ENCODE data around the gene C1QTNF1. TPM values are rescaled to one million over a fixed set of nuclear protein-coding genes. Genes with fewer than 3 reads are reported as not detected.

C1QTNF1 gene
- total RNA-seq, 1 experiment from 2014 or later, result 4.0 TPM

DNA sequence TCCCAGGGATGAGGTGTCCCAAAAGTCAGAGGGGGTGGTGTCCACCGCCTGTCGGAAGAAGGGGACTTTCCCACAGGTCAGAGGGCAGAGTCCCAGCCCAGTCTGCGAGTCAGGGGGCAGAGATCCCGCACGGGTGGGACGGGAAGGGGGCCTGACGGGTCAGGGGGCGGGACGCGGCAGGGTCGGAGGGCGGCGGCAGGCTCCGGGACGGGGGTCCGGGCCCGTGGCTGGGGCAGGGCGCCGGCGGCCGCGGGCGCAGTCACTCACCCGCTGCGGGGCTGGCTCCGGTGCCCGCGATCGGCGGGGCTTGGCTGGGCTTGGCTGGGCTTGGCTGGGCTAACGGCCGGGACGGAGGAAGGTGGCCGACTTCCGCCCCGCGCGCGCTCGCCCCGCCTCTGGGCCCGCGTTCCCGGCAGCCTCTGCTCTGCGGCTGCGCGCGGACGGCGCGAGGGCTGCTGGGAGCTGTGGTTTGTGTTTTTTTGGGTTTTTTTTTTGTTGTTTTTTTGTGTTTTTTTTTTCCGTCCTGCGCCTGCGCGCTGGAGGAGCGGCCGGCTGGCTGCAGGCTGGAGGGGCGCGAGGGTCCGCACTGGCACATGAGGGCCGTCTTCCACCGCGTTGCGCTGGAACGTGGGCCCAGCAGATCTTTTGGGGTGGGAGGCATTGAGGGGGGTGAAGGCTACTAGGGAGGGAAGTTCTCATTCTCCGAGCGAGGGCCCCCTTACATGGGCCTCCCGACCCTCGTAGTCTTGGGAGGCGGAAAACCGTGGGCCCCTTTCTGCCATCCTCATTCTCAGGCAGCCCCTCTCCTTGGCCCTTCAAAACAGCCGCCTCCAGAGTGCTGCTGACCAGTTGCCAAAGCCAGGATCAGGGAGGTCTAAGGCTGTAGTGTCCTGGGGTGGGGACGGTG, 14.3 kb upstream of the C1QTNF1 start, which contains the start of gene CANT1:
CANT1 (minus strand) TSS at position 368 of the 907 bp plus-strand sequence. CDS start 12,142 bp downstream, outside the sequence.
- BruUV-seq (replicated peaks), result no TSS peak
- H4K20me1 ChIP-seq (ENCODE audit: insufficient read depth), result no peaks in the 10 kb centered on the region
- peak within 1 kb of the TSS; percentile 82 to 99 for H3K4me3 ChIP-seq (replicated peaks in 1 of 2; ENCODE audit: low read depth in 1 of 2, low read length in 2 of 2)
- TF ChIP-seq, protein P1, sequence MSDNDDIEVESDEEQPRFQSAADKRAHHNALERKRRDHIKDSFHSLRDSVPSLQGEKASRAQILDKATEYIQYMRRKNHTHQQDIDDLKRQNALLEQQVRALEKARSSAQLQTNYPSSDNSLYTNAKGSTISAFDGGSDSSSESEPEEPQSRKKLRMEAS (IDR thresholded peaks at IDR 0.05), result no peak
- TF ChIP-seq JUND (IDR thresholded peaks at IDR 0.05) (no peak), ZFX (IDR thresholded peaks at IDR 0.05) (peak; percentile 69; the same call in 1 of the 2 replicates), ZNF274 (IDR thresholded peaks at IDR 0.05; ENCODE audit: low read depth, low read length) (no peak), POLR2AphosphoS5 (IDR thresholded peaks at IDR 0.05; ENCODE audit: low read depth, low read length) (peak; percentile 96), YY1 (IDR thresholded peaks at IDR 0.05; ENCODE audit: extremely low read depth, insufficient replicate concordance, low read depth, low read length) (peak; percentile 76)
- peak; percentile 56 for DNase-seq (ENCODE audit: low read depth, low spot score)
- ChIA-PET POLR2A (interaction anchor here (1.0 kb wide), 2 partner anchors 9 to 17 kb away, joined by 6 to 7 read pairs; no protein-coding TSS in a partner anchor), CTCF (interaction anchor here (0.6 to 1.0 kb wide), 5 partner anchors 9 to 19 kb away, joined by 3 to 5 read pairs (median 4); no protein-coding TSS in a partner anchor), RAD21 (ENCODE audit: low non-redundant PET in 1 of 2, low total read pairs in 2 of 2, uncharacterized antibody in 2 of 2, unreplicated experiment in 2 of 2) (no interaction called here)
- H3K9me2 ChIP-seq (ENCODE audit: insufficient read depth), result no peaks in the 10 kb centered on the region
- peak; percentile 97 for ATAC-seq
- intact Hi-C loops (cut with micrococcal nuclease), result no loop called here
- no peaks in the 10 kb centered on the region for H3K27me3 ChIP-seq (ENCODE audit: insufficient read depth, low read length)
- H3K9ac ChIP-seq (ENCODE audit: low read length), result peak within 1 kb of the TSS; percentile 83
- peaks cover 19 to 59% of the 10 kb centered on the region in 2 experiments for H3K4me1 ChIP-seq (ENCODE audit: control insufficient read depth in 1 of 2, insufficient read depth in 2 of 2, low read length in 2 of 2)
- H3K9me3 ChIP-seq (ENCODE audit: control insufficient read depth in 1 of 2, insufficient read depth in 1 of 2, low read depth in 1 of 2, low read length in 2 of 2), result peaks cover 0 to 17% of the 10 kb centered on the region in 2 experiments; a peak in 1 of 4 replicates
- peak within 1 kb of the TSS; percentile 29 for H2AFZ ChIP-seq (ENCODE audit: low read depth, low read length, poor library complexity, severe bottlenecking)
- H3K79me2 ChIP-seq (ENCODE audit: insufficient read depth, low read length), result peaks cover 49% of the 10 kb centered on the region
- H3K4me2 ChIP-seq (ENCODE audit: low read length), result peak within 1 kb of the TSS; percentile 92
- peak within 1 kb of the TSS; percentile 77 for H3K27ac ChIP-seq (ENCODE audit: low read depth, low read length)
- H3K36me3 ChIP-seq (ENCODE audit: control insufficient read depth in 1 of 2, insufficient read depth in 2 of 2, low read length in 2 of 2), result peaks cover 0 to 7% of the 10 kb centered on the region in 2 experiments; a peak in 1 of 4 replicates

- Histone ChIP-seq H3K9me2 (ENCODE audit: insufficient read depth) (no peaks in the 10 kb centered on the region), H3K4me1 (ENCODE audit: control insufficient read depth in 1 of 2, insufficient read depth in 2 of 2, low read length in 2 of 2) (peaks cover 17 to 56% of the 10 kb centered on the region in 2 experiments), H3K79me2 (ENCODE audit: insufficient read depth, low read length) (peaks cover 45% of the 10 kb centered on the region), H3K36me3 (ENCODE audit: control insufficient read depth in 1 of 2, insufficient read depth in 2 of 2, low read length in 2 of 2) (peaks cover 0 to 7% of the 10 kb centered on the region in 2 experiments; a peak in 1 of 4 replicates), H3K4me2 (ENCODE audit: low read length) (peak overlapping the region; percentile 92), H3K27ac (ENCODE audit: low read depth, low read length) (peak overlapping the region; percentile 77; the same call in 1 of the 2 replicates), H4K20me1 (ENCODE audit: insufficient read depth) (no peaks in the 10 kb centered on the region), H3K9ac (ENCODE audit: low read length) (peak overlapping the region; percentile 83), H3K9me3 (ENCODE audit: control insufficient read depth in 1 of 2, insufficient read depth in 1 of 2, low read depth in 1 of 2, low read length in 2 of 2) (peaks cover 0 to 18% of the 10 kb centered on the region in 2 experiments; a peak in 1 of 4 replicates), H2AFZ (ENCODE audit: low read depth, low read length, poor library complexity, severe bottlenecking) (peak overlapping the region; percentile 29), H3K27me3 (ENCODE audit: insufficient read depth, low read length) (no peaks in the 10 kb centered on the region), H3K4me3 (replicated peaks in 1 of 2; ENCODE audit: low read depth in 1 of 2, low read length in 2 of 2) (peak overlapping the region; percentile 82 to 99)
- ChIA-PET POLR2A (interaction anchor here (1.0 kb wide), 2 partner anchors 9 to 16 kb away, joined by 6 to 7 read pairs; no protein-coding TSS in a partner anchor), RAD21 (ENCODE audit: low non-redundant PET in 1 of 2, low total read pairs in 2 of 2, uncharacterized antibody in 2 of 2, unreplicated experiment in 2 of 2) (no interaction called here), CTCF (interaction anchor here (0.6 to 1.0 kb wide), 5 partner anchors 8 to 19 kb away, joined by 3 to 5 read pairs (median 4); no protein-coding TSS in a partner anchor)
- intact Hi-C loops (cut with micrococcal nuclease), result no loop called here
- TSS peak; percentile 59 for BruUV-seq (replicated peaks)
- no peak for DNase-seq (ENCODE audit: low read depth, low spot score)
- 0 out of 2 replicates have a peak, but pooled peaks have one; percentile 5 for ATAC-seq
- TF ChIP-seq POLR2AphosphoS5 (IDR thresholded peaks at IDR 0.05; ENCODE audit: low read depth, low read length) (no peak), TCF7L2 (IDR thresholded peaks at IDR 0.05; ENCODE audit: borderline replicate concordance, extremely low read depth, insufficient read depth, insufficient read length) (no peak), FOSL1 (IDR thresholded peaks at IDR 0.05; ENCODE audit: low read depth) (no peak)
Observed at GRCh38 chr17:79010304-79010646, 13.7 kb upstream of the C1QTNF1 start.

Measured in HCT116 (cell line).